PC-9 (cell line): Measurements from ENCODE around the gene DENND5A. TPM values are rescaled to one million over a fixed set of nuclear protein-coding genes. Genes with fewer than 3 reads are reported as not detected.

Source experiments
- BruUV-seq: library from RNA; stranded (reverse); fragments of 400-500 nt; replicated peaks from 2 replicates; lab custom pipeline; 2021; lab: Mats Ljungman, UMichigan
- CTCF ChIA-PET: fragments of 300-600 bp; sonication (Branson Sonifier 250); formaldehyde crosslinking; loops from one replicate; lab custom pipeline; 2022; ENCODE audit warnings: antibody characterized with exemption; lab: Charles Lee
- POLR2A ChIA-PET: fragments of 300-600 bp; sonication (Branson Sonifier 250); formaldehyde crosslinking; loops from one replicate; lab custom pipeline; 2022; ENCODE audit warnings: antibody characterized with exemption; ENCODE audit not compliant: unreplicated experiment; lab: Charles Lee
- DNase-seq, 2 experiments: peaks; one replicate each; pipeline versions ENCODE4 v3.0.0 to v3.0.0-alpha.2; 2015 to 2022; ENCODE audit warnings: mixed read lengths in 1 of 2
- H2AFZ ChIP-seq: fragments of 200-600 bp; sonication (generic); 2 replicates; pipeline ENCODE4 v1.8.1; 2017; ENCODE audit warnings: antibody characterized with exemption
- H3F3A ChIP-seq: fragments of 200-600 bp; sonication (generic); 2 replicates; pipeline ENCODE4 v1.8.1; 2017; ENCODE audit warnings: antibody characterized with exemption, mild to moderate bottlenecking, low read depth; ENCODE audit not compliant: insufficient read depth
- H3K27ac ChIP-seq: fragments of 200-600 bp; sonication (generic); 2 replicates; pipeline ENCODE4 v1.6.1; 2016; ENCODE audit warnings: mixed run types
- H3K27me3 ChIP-seq: fragments of 200-600 bp; sonication (generic); 2 replicates; pipeline ENCODE4 v1.6.1; 2016; ENCODE audit warnings: low read depth, mixed run types; ENCODE audit not compliant: insufficient read depth
- H3K36me3 ChIP-seq: fragments of 200-600 bp; sonication (generic); 2 replicates; pipeline ENCODE4 v1.6.1; 2016; ENCODE audit warnings: low read depth, mixed run types
- H3K4me1 ChIP-seq: fragments of 200-600 bp; sonication (generic); replicated peaks from 2 replicates; pipeline ENCODE4 v1.6.1; 2016; ENCODE audit warnings: mixed run types; ENCODE audit not compliant: insufficient read depth
- H3K4me2 ChIP-seq: fragments of 200-600 bp; sonication (generic); 2 replicates; pipeline ENCODE4 v1.6.1; 2017; ENCODE audit warnings: mixed run types
- H3K4me3 ChIP-seq: fragments of 200-600 bp; sonication (generic); 2 replicates; pipeline ENCODE4 v1.6.1; 2016; ENCODE audit warnings: mixed run types
- H3K79me2 ChIP-seq: fragments of 200-600 bp; sonication (generic); 2 replicates; pipeline ENCODE4 v1.6.1; 2017; ENCODE audit warnings: low read depth, mixed run types
- H3K9me2 ChIP-seq: fragments of 200-600 bp; sonication (generic); 2 replicates; pipeline ENCODE4 v1.8.1; 2017; ENCODE audit warnings: mild to moderate bottlenecking; ENCODE audit not compliant: insufficient read depth
- H3K9me3 ChIP-seq: fragments of 200-600 bp; sonication (generic); 2 replicates; pipeline ENCODE4 v1.8.1; 2016; ENCODE audit warnings: low read depth; ENCODE audit not compliant: insufficient read depth
- H4K20me1 ChIP-seq: fragments of 200-600 bp; sonication (generic); 2 replicates; pipeline ENCODE4 v1.8.1; 2017; ENCODE audit not compliant: insufficient read depth
- EZH2 ChIP-seq: fragments of 200-600 bp; sonication (generic); IDR thresholded peaks from 2 replicates; pipeline ENCODE4 v1.8.0; 2017; ENCODE audit warnings: antibody characterized with exemption, low read depth
- intact Hi-C: fragments of 100-400 bp; cut with micrococcal nuclease; formaldehyde crosslinking; loops from one replicate; pipeline ENCODE4 v1.10.0; 2022; ENCODE audit not compliant: unreplicated experiment
- total RNA-seq: library from RNA; stranded (reverse); gene quantifications from 2 replicates; pipeline ENCODE4 v1.2.3, GENCODE V29; 2021
- TF ChIP-seq, protein P1 (sequence below): fragments of 200-600 bp; sonication (generic); conservative IDR thresholded peaks from 2 replicates; pipeline ENCODE4 v1.6.1; 2017; ENCODE audit warnings: mixed run types, antibody characterized with exemption, mild to moderate bottlenecking, moderate library complexity

DENND5A gene
- total RNA-seq, 1 experiment from 2014 or later, result 19.8 TPM

DNA sequence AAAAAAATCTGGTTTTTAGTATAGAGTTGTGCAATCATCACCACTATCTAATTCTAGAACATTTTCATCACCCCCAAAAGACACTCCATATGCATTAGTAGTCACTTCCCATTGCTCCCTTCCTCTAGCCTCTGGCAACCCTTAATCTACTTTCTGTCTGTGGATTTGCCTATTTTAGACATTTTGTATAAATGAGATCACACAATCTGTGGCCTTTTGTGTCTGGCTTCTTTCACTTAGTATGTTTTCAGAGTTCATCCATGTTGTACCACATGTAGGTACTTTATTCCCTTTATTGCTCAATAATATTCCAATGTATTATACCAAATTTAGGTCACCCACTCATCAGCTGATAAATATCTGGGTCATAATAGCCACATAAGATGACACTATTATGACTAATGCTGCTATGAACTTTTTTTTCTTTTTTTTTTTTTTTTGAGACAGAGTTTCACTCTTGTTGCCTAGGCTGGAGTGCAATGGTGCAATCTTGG is 106.2 kb downstream of the DENND5A start:
- H3K4me2 ChIP-seq, result no peak overlapping the region
- no peak for TF ChIP-seq EZH2
- TF ChIP-seq, protein P1, sequence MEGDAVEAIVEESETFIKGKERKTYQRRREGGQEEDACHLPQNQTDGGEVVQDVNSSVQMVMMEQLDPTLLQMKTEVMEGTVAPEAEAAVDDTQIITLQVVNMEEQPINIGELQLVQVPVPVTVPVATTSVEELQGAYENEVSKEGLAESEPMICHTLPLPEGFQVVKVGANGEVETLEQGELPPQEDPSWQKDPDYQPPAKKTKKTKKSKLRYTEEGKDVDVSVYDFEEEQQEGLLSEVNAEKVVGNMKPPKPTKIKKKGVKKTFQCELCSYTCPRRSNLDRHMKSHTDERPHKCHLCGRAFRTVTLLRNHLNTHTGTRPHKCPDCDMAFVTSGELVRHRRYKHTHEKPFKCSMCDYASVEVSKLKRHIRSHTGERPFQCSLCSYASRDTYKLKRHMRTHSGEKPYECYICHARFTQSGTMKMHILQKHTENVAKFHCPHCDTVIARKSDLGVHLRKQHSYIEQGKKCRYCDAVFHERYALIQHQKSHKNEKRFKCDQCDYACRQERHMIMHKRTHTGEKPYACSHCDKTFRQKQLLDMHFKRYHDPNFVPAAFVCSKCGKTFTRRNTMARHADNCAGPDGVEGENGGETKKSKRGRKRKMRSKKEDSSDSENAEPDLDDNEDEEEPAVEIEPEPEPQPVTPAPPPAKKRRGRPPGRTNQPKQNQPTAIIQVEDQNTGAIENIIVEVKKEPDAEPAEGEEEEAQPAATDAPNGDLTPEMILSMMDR, result no peak

GRCh38 chr11:9155930-9156329 is 109.2 kb downstream of the DENND5A start:
- BruUV-seq, result no TSS peak
- ChIA-PET POLR2A (no interaction called here), CTCF (no interaction called here)
- H3K27ac ChIP-seq, result no peak overlapping the region
- no peaks in the 10 kb centered on the region for H3K27me3 ChIP-seq
- no peaks in the 10 kb centered on the region for H3K36me3 ChIP-seq
- H3K4me2 ChIP-seq, result no peak overlapping the region
- no peak overlapping the region for H2AFZ ChIP-seq
- H3K9me3 ChIP-seq, result no peaks in the 10 kb centered on the region
- TF ChIP-seq EZH2, result no peak
- TF ChIP-seq, protein P1, result no peak
- H3K4me3 ChIP-seq, result no peak overlapping the region
- DNase-seq, result no peak
- no peaks in the 10 kb centered on the region for H3K79me2 ChIP-seq
- intact Hi-C loops, result no loop called here
- no peaks in the 10 kb centered on the region for H3K9me2 ChIP-seq
- H3F3A ChIP-seq, result peaks cover 7% of the 10 kb centered on the region; the same call in 1 of the 2 replicates
- peaks cover 7% of the 10 kb centered on the region; the same call in 1 of the 2 replicates for H3K4me1 ChIP-seq
- H4K20me1 ChIP-seq, result no peaks in the 10 kb centered on the region

More for the DNA sequence above, 106.2 kb downstream of the DENND5A start:
- CTCF ChIA-PET, result interaction anchor here (0.6 kb wide), 1 partner anchor 30 kb away, joined by 3 read pairs; no protein-coding TSS in a partner anchor
- BruUV-seq, result no TSS peak
- no peaks in the 10 kb centered on the region for H3K9me2 ChIP-seq
- H3K9me3 ChIP-seq, result no peaks in the 10 kb centered on the region
- no peak overlapping the region for H2AFZ ChIP-seq
- H3K4me3 ChIP-seq, result no peak overlapping the region
- H3F3A ChIP-seq, result peaks cover 7% of the 10 kb centered on the region; the same call in 1 of the 2 replicates
- H3K27me3 ChIP-seq, result no peaks in the 10 kb centered on the region
- H4K20me1 ChIP-seq, result no peaks in the 10 kb centered on the region
- no peaks in the 10 kb centered on the region for H3K36me3 ChIP-seq
- DNase-seq, result peak in 1 of 2 experiments; percentile 56
- peaks cover 7% of the 10 kb centered on the region; the same call in 1 of the 2 replicates for H3K4me1 ChIP-seq
- POLR2A ChIA-PET, result interaction anchor here (0.5 kb wide), 1 partner anchor 82 kb away, joined by 3 read pairs; no protein-coding TSS in a partner anchor
- H3K27ac ChIP-seq, result no peak overlapping the region
- no peaks in the 10 kb centered on the region for H3K79me2 ChIP-seq
- intact Hi-C loops, result no loop called here

DNA sequence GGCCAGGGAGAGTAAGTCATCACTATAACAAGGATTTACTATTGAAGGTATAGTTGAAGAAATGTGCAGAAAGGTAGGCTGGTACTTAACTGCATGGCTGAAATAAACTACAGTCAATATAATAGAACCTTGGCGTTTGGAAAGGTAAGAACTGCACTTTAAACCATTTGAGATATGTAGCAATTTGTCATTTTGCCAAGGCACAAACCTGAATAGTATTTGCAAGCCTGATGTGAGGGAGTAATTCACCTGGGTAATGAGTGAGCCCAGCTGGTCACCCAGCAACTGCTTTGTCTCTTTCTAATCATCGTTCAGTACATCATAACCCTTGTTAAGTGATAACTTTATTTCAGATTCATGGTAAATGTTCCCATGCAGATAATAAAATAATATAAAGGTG is 111.5 kb downstream of the DENND5A start:
- H2AFZ ChIP-seq, result no peak overlapping the region
- no peaks in the 10 kb centered on the region for H3F3A ChIP-seq
- no peaks in the 10 kb centered on the region for H3K36me3 ChIP-seq
- no TSS peak for BruUV-seq
- no peaks in the 10 kb centered on the region for H3K9me2 ChIP-seq
- intact Hi-C loops, result no loop called here
- TF ChIP-seq EZH2, result no peak
- TF ChIP-seq, protein P1, result no peak
- no peak overlapping the region for H3K27ac ChIP-seq
- no peaks in the 10 kb centered on the region for H4K20me1 ChIP-seq
- no peak for DNase-seq
- H3K4me3 ChIP-seq, result no peak overlapping the region
- H3K27me3 ChIP-seq, result no peaks in the 10 kb centered on the region
- H3K9me3 ChIP-seq, result no peaks in the 10 kb centered on the region
- H3K4me2 ChIP-seq, result no peak overlapping the region
- no peaks in the 10 kb centered on the region for H3K79me2 ChIP-seq
- CTCF ChIA-PET, result no interaction called here
- peaks cover 5% of the 10 kb centered on the region for H3K4me1 ChIP-seq
- POLR2A ChIA-PET, result no interaction called here
